H9 (cell line): Measurements from ENCODE around the gene PARD6B. TPM values are rescaled to one million over a fixed set of nuclear protein-coding genes. Genes with fewer than 3 reads are reported as not detected.

Experiments
- DNase-seq: peaks from one replicate; pipeline ENCODE4 v3.0.0-alpha.2; 2017
- H2AFZ ChIP-seq: one replicate; pipeline ENCODE4 v1.6.1; 2013; ENCODE audit warnings: mild to moderate bottlenecking, low read length, control low read depth, moderate library complexity
- H2AK5ac ChIP-seq: 2 replicates; pipeline ENCODE4 v1.6.1; 2013; ENCODE audit warnings: low read length, control low read depth, mixed read lengths; ENCODE audit not compliant: insufficient read length
- H2BK120ac ChIP-seq: one replicate; pipeline ENCODE4 v1.6.1; 2013; ENCODE audit warnings: low read depth, mild to moderate bottlenecking, low read length, control low read depth, inconsistent platforms; ENCODE audit not compliant: poor library complexity, severe bottlenecking
- H2BK12ac ChIP-seq: 2 replicates; pipeline ENCODE4 v1.6.1; 2013; ENCODE audit warnings: low read length, control low read depth, mixed read lengths, low read depth; ENCODE audit not compliant: insufficient read length
- H2BK15ac ChIP-seq: 2 replicates; pipeline ENCODE4 v1.6.1; 2013; ENCODE audit warnings: low read depth, low read length, control low read depth
- H2BK20ac ChIP-seq: one replicate; pipeline ENCODE4 v1.6.1; 2013; ENCODE audit warnings: low read depth, mild to moderate bottlenecking, low read length, control low read depth, inconsistent platforms; ENCODE audit not compliant: poor library complexity, severe bottlenecking
- H2BK5ac ChIP-seq: 2 replicates; pipeline ENCODE4 v1.6.1; 2013; ENCODE audit warnings: low read length, control low read depth, mixed read lengths; ENCODE audit not compliant: insufficient read length
- H3K14ac ChIP-seq: 2 replicates; pipeline ENCODE4 v1.6.1; 2013; ENCODE audit warnings: low read length, control low read depth; ENCODE audit not compliant: insufficient read depth
- H3K18ac ChIP-seq: 2 replicates; pipeline ENCODE4 v1.6.1; 2013; ENCODE audit warnings: low read depth, mild to moderate bottlenecking, mixed read lengths, low read length, control low read depth; ENCODE audit not compliant: insufficient read length
- H3K23ac ChIP-seq: 2 replicates; pipeline ENCODE4 v1.6.1; 2013; ENCODE audit warnings: low read length, control low read depth, mixed read lengths, low read depth; ENCODE audit not compliant: insufficient read length
- H3K23me2 ChIP-seq: 2 replicates; pipeline ENCODE4 v1.6.1; 2013; ENCODE audit warnings: low read depth, mild to moderate bottlenecking, mixed read lengths, low read length, control low read depth; ENCODE audit not compliant: insufficient read length, poor library complexity, severe bottlenecking
- H3K27ac ChIP-seq: 2 replicates; pipeline ENCODE4 v1.5.1; 2013; ENCODE audit warnings: low read length, control low read depth, mixed read lengths, low read depth; ENCODE audit not compliant: insufficient read length
- H3K27me3 ChIP-seq: 2 replicates; pipeline ENCODE4 v1.6.1; 2013; ENCODE audit warnings: low read length, control low read depth, inconsistent platforms; ENCODE audit not compliant: insufficient read depth
- H3K4ac ChIP-seq: 2 replicates; pipeline ENCODE4 v1.6.1; 2013; ENCODE audit warnings: low read depth, mild to moderate bottlenecking, control low read depth, inconsistent platforms, low read length, moderate library complexity
- H3K4me1 ChIP-seq: 2 replicates; pipeline ENCODE4 v1.6.1; 2013; ENCODE audit warnings: low read length, control low read depth, inconsistent platforms; ENCODE audit not compliant: insufficient read depth
- H3K4me2 ChIP-seq: 2 replicates; pipeline ENCODE4 v1.6.1; 2013; ENCODE audit warnings: low read length, control low read depth, mixed read lengths; ENCODE audit not compliant: insufficient read length, insufficient read depth
- H3K56ac ChIP-seq: 2 replicates; pipeline ENCODE4 v1.6.1; 2013; ENCODE audit warnings: low read depth, mild to moderate bottlenecking, mixed read lengths, low read length, control low read depth; ENCODE audit not compliant: insufficient read length
- H3K79me1 ChIP-seq: 2 replicates; pipeline ENCODE4 v1.6.1; 2013; ENCODE audit warnings: low read depth, mild to moderate bottlenecking, moderate library complexity, low read length, control low read depth, inconsistent platforms; ENCODE audit not compliant: insufficient read depth, poor library complexity, severe bottlenecking
- H3K79me2 ChIP-seq: 2 replicates; pipeline ENCODE4 v1.6.1; 2013; ENCODE audit warnings: low read length, control low read depth, inconsistent platforms; ENCODE audit not compliant: insufficient read depth
- H3K9ac ChIP-seq: 2 replicates; pipeline ENCODE4 v1.6.1; 2013; ENCODE audit warnings: low read length, control low read depth, mixed read lengths; ENCODE audit not compliant: insufficient read length; ENCODE audit errors: extremely low read depth
- H3K9me3 ChIP-seq: one replicate; pipeline ENCODE4 v1.6.1; 2013; ENCODE audit warnings: low read depth, low read length, inconsistent platforms; ENCODE audit not compliant: control insufficient read depth
- H3T11ph ChIP-seq: one replicate; pipeline ENCODE4 v1.6.1; 2013; ENCODE audit warnings: mild to moderate bottlenecking, low read length, control low read depth, inconsistent platforms
- H4K20me1 ChIP-seq: one replicate; pipeline ENCODE4 v1.6.1; 2013; ENCODE audit not compliant: control insufficient read depth, insufficient read length, insufficient read depth
- H4K5ac ChIP-seq: 2 replicates; pipeline ENCODE4 v1.6.1; 2013; ENCODE audit warnings: low read depth, mild to moderate bottlenecking, mixed read lengths, low read length, control low read depth; ENCODE audit not compliant: insufficient read length
- H4K8ac ChIP-seq: replicated peaks from 2 replicates; pipeline ENCODE4 v1.6.1; 2013; ENCODE audit warnings: low read length, control low read depth, mixed read lengths, low read depth; ENCODE audit not compliant: insufficient read length
- H4K91ac ChIP-seq: 2 replicates; pipeline ENCODE4 v1.6.1; 2013; ENCODE audit warnings: low read depth, mild to moderate bottlenecking, moderate library complexity, mixed read lengths, low read length, control low read depth; ENCODE audit not compliant: insufficient read length
- H3K27ac Mint-ChIP-seq, 3 experiments: 2 replicates in 2 of 3; 3 replicates in 1 of 3; pipeline ENCODE4 v1.8.0; 2020 to 2021; ENCODE audit warnings: mixed read lengths in 3 of 3, mild to moderate bottlenecking in 1 of 3, moderate library complexity in 1 of 3
- H3K27me3 Mint-ChIP-seq: 2 replicates; pipeline ENCODE4 v1.8.0; 2021; ENCODE audit warnings: low read depth, mild to moderate bottlenecking, moderate library complexity, mixed read lengths
- H3K36me3 Mint-ChIP-seq, 3 experiments: 2 replicates in 2 of 3; 3 replicates in 1 of 3; pipeline ENCODE4 v1.8.0; 2020 to 2021; ENCODE audit warnings: low read depth in 3 of 3, mixed read lengths in 3 of 3; ENCODE audit not compliant: insufficient read depth in 1 of 3
- H3K4me1 Mint-ChIP-seq, 2 experiments: 2 replicates each; pipeline ENCODE4 v1.8.0; 2020; ENCODE audit warnings: mixed read lengths in 2 of 2
- H3K4me3 Mint-ChIP-seq, 2 experiments: 2 replicates in 1 of 2; 3 replicates in 1 of 2; pipeline ENCODE4 v1.8.0; 2020 to 2021; ENCODE audit warnings: mild to moderate bottlenecking in 2 of 2, mixed read lengths in 2 of 2, moderate library complexity in 1 of 2
- H3K9me3 Mint-ChIP-seq, 2 experiments: 2 replicates in 1 of 2; 3 replicates in 1 of 2; pipeline ENCODE4 v1.8.0; 2020; ENCODE audit warnings: mild to moderate bottlenecking in 2 of 2, mixed read lengths in 2 of 2, moderate library complexity in 1 of 2
- CTCF ChIP-seq: fragments of 200-600 bp; sonication (generic); conservative IDR thresholded peaks from 3 replicates; pipeline ENCODE4 v1.8.0; 2021; ENCODE audit warnings: antibody characterized with exemption, mild to moderate bottlenecking
- WGBS: extraction: QIAGEN DNeasy Blood & Tissue Kit; methylation state at CpG from one replicate; pipeline ENCODE4 v1.1.7; 2013; ENCODE audit warnings: missing lambda C conversion rate, low lambda C conversion rate, mixed read lengths; ENCODE audit not compliant: insufficient read length; ENCODE audit errors: extremely low coverage; 5-methylcytosine and 5-hydroxymethylcytosine counted together
- total RNA-seq: library from RNA; stranded (reverse); gene quantifications from 2 replicates; pipeline ENCODE4 v1.2.1, GENCODE V29; 2021

PARD6B gene
- total RNA-seq, 1 experiment from 2014 or later, result 27.4 TPM

DNA sequence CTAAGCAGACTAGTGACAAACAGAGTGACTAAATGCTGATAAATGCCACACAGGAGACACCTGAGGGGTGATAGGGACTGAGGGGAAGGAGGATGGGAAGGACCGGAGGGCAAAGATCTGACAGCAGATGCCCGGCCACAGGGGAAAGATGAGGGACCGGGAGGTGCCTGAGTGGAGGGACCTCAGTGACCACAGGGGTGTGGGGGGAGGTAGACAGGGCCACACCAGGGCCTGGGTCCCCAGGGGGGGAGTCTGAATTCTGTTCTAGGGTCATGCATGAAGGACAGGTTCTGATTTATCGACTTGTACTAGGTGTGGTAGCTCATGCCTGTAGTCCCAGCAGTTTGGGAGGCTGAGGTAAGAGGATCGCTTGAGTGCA is 70.4 kb downstream of the PARD6B start:
- H3K27ac ChIP-seq, result no peak overlapping the region
- Mint-ChIP-seq H3K27ac (peak overlapping the region; percentile 6 to 94 (median 57); a peak in 5 of 7 replicates), H3K4me3 (no peak overlapping the region), H3K27me3 (no peaks in the 10 kb centered on the region), H3K4me1 (peaks cover 23 to 41% of the 10 kb centered on the region in 2 experiments), H3K9me3 (no peaks in the 10 kb centered on the region), H3K36me3 (peaks cover 0 to 3% (median 3%) of the 10 kb centered on the region in 3 experiments; a peak in 4 of 7 replicates)
- DNase-seq, result no peak
- no peaks in the 10 kb centered on the region for H3K27me3 ChIP-seq
- H2BK12ac ChIP-seq, result no peak overlapping the region
- no peak overlapping the region for H2BK15ac ChIP-seq
- TF ChIP-seq CTCF, result no peak
- H3K9me3 ChIP-seq, result no peaks in the 10 kb centered on the region
- H3T11ph ChIP-seq, result no peak overlapping the region
- no peak overlapping the region for H4K91ac ChIP-seq
- H3K4ac ChIP-seq, result no peak overlapping the region
- no peak overlapping the region for H3K56ac ChIP-seq
- peaks cover 3% of the 10 kb centered on the region; the same call in 1 of the 2 replicates for H3K79me2 ChIP-seq
- no peak overlapping the region for H4K8ac ChIP-seq
- no peak overlapping the region for H2AK5ac ChIP-seq
- H2AFZ ChIP-seq, result no peak overlapping the region
- H3K23me2 ChIP-seq, result no peaks in the 10 kb centered on the region
- no peak overlapping the region for H4K5ac ChIP-seq
- no peaks in the 10 kb centered on the region for H3K4me1 ChIP-seq
- no peak overlapping the region for H3K4me2 ChIP-seq
- WGBS, result no CpG with 5 or more reads among the region's 5 CpGs
- no peak overlapping the region for H2BK120ac ChIP-seq
- no peaks in the 10 kb centered on the region for H4K20me1 ChIP-seq
- no peak overlapping the region for H3K9ac ChIP-seq
- no peaks in the 10 kb centered on the region for H3K79me1 ChIP-seq
- no peak overlapping the region for H3K23ac ChIP-seq
- no peak overlapping the region for H2BK5ac ChIP-seq
- H3K18ac ChIP-seq, result no peak overlapping the region
- H2BK20ac ChIP-seq, result no peak overlapping the region
- no peak overlapping the region for H3K14ac ChIP-seq
